HCT116 (cell line): ENCODE measurements around the gene THADA.

Experiments
- CEBPB ChIP-seq: IDR thresholded peaks from 2 replicates; pipeline ENCODE4 v1.6.1; 2012; ENCODE audit warnings: low read depth
- EZH2 ChIP-seq: fragments of 200-600 bp; sonication (generic); IDR thresholded peaks from 2 replicates; pipeline ENCODE4 v1.6.1; 2017; ENCODE audit warnings: antibody characterized with exemption, mixed run types
- POLR2A ChIP-seq: IDR thresholded peaks from 2 replicates; pipeline ENCODE4 v1.7.0; 2011; ENCODE audit warnings: borderline replicate concordance; ENCODE audit not compliant: insufficient read depth, insufficient read length; ENCODE audit errors: extremely low read depth
- RAD21 ChIP-seq: IDR thresholded peaks from 2 replicates; pipeline ENCODE4 v1.6.1; 2012; ENCODE audit warnings: low read depth, mild to moderate bottlenecking
- TF ChIP-seq, protein P1 (sequence below), 3 experiments: fragments of 200-600 bp in 1 of 3; sonication (generic) in 1 of 3; IDR thresholded peaks in 2 of 3; conservative IDR thresholded peaks in 1 of 3; 2 replicates each; pipeline ENCODE4 v1.5.1; 2012 to 2017; ENCODE audit warnings: low read depth in 2 of 3, low read length in 2 of 3, antibody characterized with exemption in 1 of 3, borderline replicate concordance in 1 of 3, control low read depth in 1 of 3, mild to moderate bottlenecking in 1 of 3, mixed read lengths in 1 of 3, mixed run types in 1 of 3, moderate library complexity in 1 of 3; ENCODE audit not compliant: insufficient read depth in 1 of 3
- TF ChIP-seq, protein P2 (sequence below): IDR thresholded peaks from 2 replicates; pipeline ENCODE4 v1.6.1; 2011; ENCODE audit warnings: mild to moderate bottlenecking, low read length, moderate library complexity; ENCODE audit not compliant: insufficient replicate concordance; ENCODE audit errors: extremely low read depth

DNA sequence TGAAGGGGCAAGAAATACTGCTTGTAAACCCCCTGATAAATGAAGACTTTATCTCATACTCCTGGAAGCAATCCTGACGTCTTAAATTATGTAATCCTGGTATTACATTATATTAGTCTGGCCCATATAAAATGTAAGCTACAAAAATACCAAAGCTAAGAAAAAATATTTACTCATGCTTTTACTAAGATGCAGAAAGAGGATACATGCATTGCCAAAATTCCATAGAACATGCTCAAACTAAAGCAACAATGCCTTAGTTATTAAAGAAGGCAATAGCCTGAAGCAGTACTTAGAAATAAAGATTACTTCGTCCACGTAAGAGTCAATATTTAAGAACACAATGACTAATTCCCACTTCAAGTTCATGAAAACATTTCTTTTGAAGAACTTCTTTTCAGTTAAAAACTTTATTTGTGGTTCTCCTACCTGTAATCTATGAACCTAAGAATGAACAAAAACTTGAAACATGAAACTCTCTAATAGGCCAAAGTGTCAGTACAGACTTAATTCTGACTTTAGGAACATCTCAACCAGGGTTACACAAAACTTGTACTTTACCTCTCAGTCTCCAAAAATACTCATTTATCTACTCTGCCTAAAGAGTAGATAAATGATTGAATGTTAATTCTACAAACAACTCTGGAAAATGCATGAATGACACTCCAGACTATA lies 117.3 kb downstream of the THADA start:
- TF ChIP-seq, protein P1, sequence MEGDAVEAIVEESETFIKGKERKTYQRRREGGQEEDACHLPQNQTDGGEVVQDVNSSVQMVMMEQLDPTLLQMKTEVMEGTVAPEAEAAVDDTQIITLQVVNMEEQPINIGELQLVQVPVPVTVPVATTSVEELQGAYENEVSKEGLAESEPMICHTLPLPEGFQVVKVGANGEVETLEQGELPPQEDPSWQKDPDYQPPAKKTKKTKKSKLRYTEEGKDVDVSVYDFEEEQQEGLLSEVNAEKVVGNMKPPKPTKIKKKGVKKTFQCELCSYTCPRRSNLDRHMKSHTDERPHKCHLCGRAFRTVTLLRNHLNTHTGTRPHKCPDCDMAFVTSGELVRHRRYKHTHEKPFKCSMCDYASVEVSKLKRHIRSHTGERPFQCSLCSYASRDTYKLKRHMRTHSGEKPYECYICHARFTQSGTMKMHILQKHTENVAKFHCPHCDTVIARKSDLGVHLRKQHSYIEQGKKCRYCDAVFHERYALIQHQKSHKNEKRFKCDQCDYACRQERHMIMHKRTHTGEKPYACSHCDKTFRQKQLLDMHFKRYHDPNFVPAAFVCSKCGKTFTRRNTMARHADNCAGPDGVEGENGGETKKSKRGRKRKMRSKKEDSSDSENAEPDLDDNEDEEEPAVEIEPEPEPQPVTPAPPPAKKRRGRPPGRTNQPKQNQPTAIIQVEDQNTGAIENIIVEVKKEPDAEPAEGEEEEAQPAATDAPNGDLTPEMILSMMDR (IDR thresholded peaks at IDR 0.05 in 2 of 3, conservative IDR thresholded peaks at IDR 0.05 in 1 of 3; ENCODE audit: borderline replicate concordance in 1 of 3, insufficient read depth in 1 of 3, low read depth in 2 of 3, low read length in 2 of 3): no peak
- no peak for TF ChIP-seq EZH2
- TF ChIP-seq CEBPB: no peak
- TF ChIP-seq RAD21: no peak
- no peak for TF ChIP-seq POLR2A
- TF ChIP-seq, protein P2, sequence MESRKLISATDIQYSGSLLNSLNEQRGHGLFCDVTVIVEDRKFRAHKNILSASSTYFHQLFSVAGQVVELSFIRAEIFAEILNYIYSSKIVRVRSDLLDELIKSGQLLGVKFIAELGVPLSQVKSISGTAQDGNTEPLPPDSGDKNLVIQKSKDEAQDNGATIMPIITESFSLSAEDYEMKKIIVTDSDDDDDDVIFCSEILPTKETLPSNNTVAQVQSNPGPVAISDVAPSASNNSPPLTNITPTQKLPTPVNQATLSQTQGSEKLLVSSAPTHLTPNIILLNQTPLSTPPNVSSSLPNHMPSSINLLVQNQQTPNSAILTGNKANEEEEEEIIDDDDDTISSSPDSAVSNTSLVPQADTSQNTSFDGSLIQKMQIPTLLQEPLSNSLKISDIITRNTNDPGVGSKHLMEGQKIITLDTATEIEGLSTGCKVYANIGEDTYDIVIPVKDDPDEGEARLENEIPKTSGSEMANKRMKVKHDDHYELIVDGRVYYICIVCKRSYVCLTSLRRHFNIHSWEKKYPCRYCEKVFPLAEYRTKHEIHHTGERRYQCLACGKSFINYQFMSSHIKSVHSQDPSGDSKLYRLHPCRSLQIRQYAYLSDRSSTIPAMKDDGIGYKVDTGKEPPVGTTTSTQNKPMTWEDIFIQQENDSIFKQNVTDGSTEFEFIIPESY: no peak
